Activated T-helper 2 cell treated with anti-CD3 and anti-CD28 coated beads, Interferon-gamma antibody, Interleukin-2, Interleukin-4, amounts not matched to agents 10 μg/mL and 5 μg/mL and 100 μg/mL, durations not matched to agents 14 hours and 24 hours and 36 hours (primary cell): ENCODE data around the gene ETFDH. TPM values are rescaled to one million over a fixed set of nuclear protein-coding genes. Genes with fewer than 3 reads are reported as not detected.
"Not testable (repeated sequence)": the region's sequence is repeated elsewhere in the genome, so short reads cannot be mapped to it uniquely, and the experiment has no call there.

Experiments
- DNase-seq: peaks from one replicate; pipeline ENCODE4 v3.0.0; 2021; ENCODE audit warnings: low spot score
- H3K27ac Mint-ChIP-seq: one replicate; pipeline ENCODE4 v1.8.0; 2021; ENCODE audit warnings: mixed read lengths
- H3K27me3 Mint-ChIP-seq: one replicate; pipeline ENCODE4 v1.8.0; 2021; ENCODE audit warnings: low read depth, mixed read lengths
- H3K36me3 Mint-ChIP-seq: one replicate; pipeline ENCODE4 v1.8.0; 2021; ENCODE audit warnings: low read depth, mixed read lengths
- H3K4me1 Mint-ChIP-seq: one replicate; pipeline ENCODE4 v1.8.0; 2021; ENCODE audit warnings: low read depth, mixed read lengths
- H3K4me3 Mint-ChIP-seq: one replicate; pipeline ENCODE4 v1.8.0; 2021; ENCODE audit warnings: low read depth, mild to moderate bottlenecking, moderate library complexity, mixed read lengths
- H3K9me3 Mint-ChIP-seq: one replicate; pipeline ENCODE4 v1.8.0; 2021; ENCODE audit warnings: mixed read lengths
- intact Hi-C: fragments of 100-400 bp; cut with micrococcal nuclease; formaldehyde crosslinking; loops from one replicate; pipeline ENCODE4 v1.15.1; 2023
- total RNA-seq: library from RNA; stranded (reverse); gene quantifications from 2 replicates; pipeline ENCODE4 v1.2.3, GENCODE V29; 2022

The ETFDH gene
- total RNA-seq, 1 donor from 2014 or later = 23.8 TPM

GRCh38 chr4:158738866-158739265 lies 66.8 kb downstream of the ETFDH start:
- H3K27me3 Mint-ChIP-seq = peaks cover 9% of the 10 kb centered on the region
- H3K36me3 Mint-ChIP-seq = no peaks in the 10 kb centered on the region
- H3K9me3 Mint-ChIP-seq = no peaks in the 10 kb centered on the region
- H3K4me1 Mint-ChIP-seq = no peaks in the 10 kb centered on the region
- intact Hi-C loops = no loop called here
- DNase-seq = no peak
- no peak overlapping the region for H3K4me3 Mint-ChIP-seq
- no peak overlapping the region for H3K27ac Mint-ChIP-seq

GRCh38 chr4:158739600-158739999 lies 67.5 kb downstream of the ETFDH start:
- no peak for DNase-seq
- Mint-ChIP-seq H3K36me3 (no peaks in the 10 kb centered on the region), H3K4me3 (no peak overlapping the region)

DNA sequence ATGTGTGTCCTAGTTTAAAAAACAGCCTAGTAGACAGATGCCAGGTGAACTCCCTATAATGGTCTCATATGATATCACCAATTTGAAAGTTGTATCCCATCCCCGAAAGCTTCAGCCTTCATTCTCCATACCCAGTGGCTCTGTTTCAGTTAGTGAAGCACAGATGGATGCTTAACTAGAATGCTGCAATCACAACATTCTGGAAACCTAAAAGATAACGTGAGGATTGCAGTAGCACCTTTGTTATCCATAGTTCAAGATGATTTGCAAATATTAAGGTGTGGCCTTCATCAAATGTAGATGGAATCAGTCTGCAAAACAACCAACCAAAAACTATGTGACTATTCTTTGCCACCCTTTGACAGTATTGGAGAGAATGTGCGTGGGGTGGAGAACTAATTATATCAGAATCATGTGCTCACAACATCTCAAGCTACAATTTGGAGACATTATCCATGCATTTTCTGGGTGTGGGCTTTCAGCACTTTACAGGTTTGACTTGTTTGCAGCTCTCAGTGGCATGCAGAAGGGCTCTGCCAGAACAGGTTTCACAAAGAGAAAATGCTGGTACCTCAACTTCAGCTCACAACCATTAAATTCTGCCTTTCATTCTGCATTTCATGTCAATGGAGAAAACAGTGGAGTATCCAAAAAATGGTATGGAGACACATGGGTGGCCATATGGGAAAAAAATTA lies 69.4 kb downstream of the ETFDH start:
- DNase-seq = no peak
- intact Hi-C loops = no loop called here
- no peaks in the 10 kb centered on the region for H3K9me3 Mint-ChIP-seq

More at GRCh38 chr4:158739600-158739999, 67.5 kb downstream of the ETFDH start:
- no peaks in the 10 kb centered on the region for H3K4me1 Mint-ChIP-seq
- peaks cover 9% of the 10 kb centered on the region for H3K27me3 Mint-ChIP-seq
- intact Hi-C loops = no loop called here
- no peaks in the 10 kb centered on the region for H3K9me3 Mint-ChIP-seq
- H3K27ac Mint-ChIP-seq = no peak overlapping the region

GRCh38 chr4:158746537-158746936 lies 74.4 kb downstream of the ETFDH start:
- DNase-seq, H3K4me3 Mint-ChIP-seq, H3K27ac Mint-ChIP-seq, H3K9me3 Mint-ChIP-seq, H3K36me3 Mint-ChIP-seq, intact Hi-C loops, H3K4me1 Mint-ChIP-seq: not testable (repeated sequence)
- H3K27me3 Mint-ChIP-seq = peaks cover 16% of the 10 kb centered on the region

More for the DNA sequence above, 69.4 kb downstream of the ETFDH start:
- no peaks in the 10 kb centered on the region for H3K4me1 Mint-ChIP-seq
- H3K36me3 Mint-ChIP-seq = no peaks in the 10 kb centered on the region
- H3K4me3 Mint-ChIP-seq = no peak overlapping the region
- peaks cover 6% of the 10 kb centered on the region for H3K27me3 Mint-ChIP-seq
- no peak overlapping the region for H3K27ac Mint-ChIP-seq

DNA sequence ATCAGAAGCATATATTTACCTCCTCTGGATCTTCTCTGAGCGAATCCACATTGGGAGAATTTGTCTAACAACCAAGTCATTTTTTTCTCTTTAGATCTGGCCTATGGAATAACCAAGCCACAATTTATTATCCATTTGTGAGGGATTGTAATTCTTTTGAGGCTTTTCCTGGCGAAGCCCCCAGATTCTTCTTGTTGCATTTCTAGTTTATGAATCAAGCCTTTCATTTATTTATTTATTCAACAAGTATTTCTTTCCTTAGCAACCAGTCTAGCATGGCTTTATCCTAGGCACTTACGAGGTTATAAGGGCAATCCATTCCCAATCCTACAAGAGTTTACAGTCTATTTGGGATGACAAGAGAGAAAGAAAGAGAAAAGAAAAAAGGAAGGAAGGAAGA lies 78.3 kb downstream of the ETFDH start:
- Mint-ChIP-seq H3K27ac (no peak overlapping the region), H3K4me3 (no peak overlapping the region), H3K27me3 (peaks cover 19% of the 10 kb centered on the region), H3K9me3 (no peaks in the 10 kb centered on the region), H3K4me1 (no peaks in the 10 kb centered on the region), H3K36me3 (no peaks in the 10 kb centered on the region)
- no peak for DNase-seq
- intact Hi-C loops = no loop called here

- H3K9me3 Mint-ChIP-seq = no peaks in the 10 kb centered on the region
- no peak overlapping the region for H3K27ac Mint-ChIP-seq
- no peaks in the 10 kb centered on the region for H3K4me1 Mint-ChIP-seq
- H3K36me3 Mint-ChIP-seq = no peaks in the 10 kb centered on the region
- H3K27me3 Mint-ChIP-seq = peaks cover 25% of the 10 kb centered on the region
- no peak for DNase-seq
- no peak overlapping the region for H3K4me3 Mint-ChIP-seq
- intact Hi-C loops = no loop called here
Observed at GRCh38 chr4:158754385-158755180, 82.5 kb downstream of the ETFDH start.

DNA sequence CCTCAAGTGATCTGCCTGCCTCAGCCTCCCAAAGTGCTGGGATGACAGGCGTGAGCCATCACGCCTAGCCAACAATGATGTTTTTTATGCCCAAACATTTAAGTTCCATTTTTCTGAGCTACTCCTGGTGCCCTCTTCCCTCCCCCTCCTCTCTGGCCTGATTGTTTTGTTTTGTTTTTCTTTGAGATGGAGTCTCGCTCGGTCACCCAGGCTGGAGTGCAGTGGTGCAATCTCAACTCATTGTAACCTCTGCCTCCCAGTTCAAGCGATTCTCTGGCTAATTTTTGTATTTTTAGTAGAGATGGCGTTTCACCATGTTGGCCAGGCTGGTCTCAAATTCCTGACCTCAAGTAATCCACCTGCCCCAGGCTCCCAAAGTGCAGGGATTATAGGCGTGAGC lies 83.7 kb downstream of the ETFDH start:
- DNase-seq, H3K27ac Mint-ChIP-seq, H3K4me3 Mint-ChIP-seq, H3K36me3 Mint-ChIP-seq, intact Hi-C loops, H3K4me1 Mint-ChIP-seq, H3K9me3 Mint-ChIP-seq: not testable (repeated sequence)
- H3K27me3 Mint-ChIP-seq = peaks cover 21% of the 10 kb centered on the region

DNA sequence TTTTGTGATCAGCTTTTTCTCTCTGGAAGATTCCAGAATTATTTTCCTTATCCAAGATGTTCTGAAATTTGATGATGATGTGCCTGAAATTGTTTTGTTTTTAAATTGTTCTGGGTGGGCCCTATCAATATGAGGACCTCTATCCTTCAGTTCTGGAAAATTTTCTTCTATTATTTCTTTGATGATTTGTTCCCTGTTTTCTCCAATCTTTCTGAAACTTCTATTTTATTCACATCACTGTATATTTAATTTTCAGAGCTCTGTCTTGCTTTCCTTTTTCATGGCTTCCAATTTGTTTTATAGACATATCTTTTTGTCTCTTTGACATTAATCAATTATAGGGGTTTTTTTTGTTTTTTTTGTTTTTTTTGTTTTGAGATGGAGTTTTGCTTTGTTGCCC lies 84.5 kb downstream of the ETFDH start:
- H3K4me3 Mint-ChIP-seq = no peak overlapping the region
- no peaks in the 10 kb centered on the region for H3K36me3 Mint-ChIP-seq
- no peaks in the 10 kb centered on the region for H3K9me3 Mint-ChIP-seq
- peaks cover 18% of the 10 kb centered on the region for H3K27me3 Mint-ChIP-seq
- DNase-seq = no peak
- no peak overlapping the region for H3K27ac Mint-ChIP-seq
- intact Hi-C loops = no loop called here
- H3K4me1 Mint-ChIP-seq = no peaks in the 10 kb centered on the region

GRCh38 chr4:158758142-158758541 lies 86.0 kb downstream of the ETFDH start:
- no peak overlapping the region for H3K4me3 Mint-ChIP-seq
- DNase-seq = no peak
- no peaks in the 10 kb centered on the region for H3K4me1 Mint-ChIP-seq
- H3K27me3 Mint-ChIP-seq = peaks cover 18% of the 10 kb centered on the region
- H3K36me3 Mint-ChIP-seq = no peaks in the 10 kb centered on the region
- no peaks in the 10 kb centered on the region for H3K9me3 Mint-ChIP-seq
- H3K27ac Mint-ChIP-seq = no peak overlapping the region
- intact Hi-C loops = no loop called here

- H3K9me3 Mint-ChIP-seq = no peaks in the 10 kb centered on the region
- peaks cover 18% of the 10 kb centered on the region for H3K27me3 Mint-ChIP-seq
- no peak overlapping the region for H3K4me3 Mint-ChIP-seq
- DNase-seq = no peak
- no peaks in the 10 kb centered on the region for H3K4me1 Mint-ChIP-seq
- H3K27ac Mint-ChIP-seq = no peak overlapping the region
- H3K36me3 Mint-ChIP-seq = no peaks in the 10 kb centered on the region
- intact Hi-C loops = no loop called here
Observed at GRCh38 chr4:158758703-158759102, 86.6 kb downstream of the ETFDH start.

Other genes starting within 250 kb of the ETFDH start
- not detected in 2 replicates for gene RXFP1, start 150.4 kb upstream of the ETFDH start, total RNA-seq
- 16.0 and 17.0 TPM in 2 replicates for gene C4orf46, start 409 bp upstream of the ETFDH start, total RNA-seq
- 56.8 and 58.5 TPM in 2 replicates for gene PPID, start 51.1 kb downstream of the ETFDH start, total RNA-seq
- 10.5 and 11.9 TPM in 2 replicates for gene FNIP2, start 96.7 kb downstream of the ETFDH start, total RNA-seq